GM18520 (cell line): ENCODE data around the gene COL11A2.

Source experiments
- ATAC-seq: cut with Tn5 transposase; IDR thresholded peaks from one replicate; pipeline ENCODE4 v1.9.1; 2021; ENCODE audit not compliant: unreplicated experiment

COL11A2 gene

GRCh38 chr6:33206864-33207551 is 14.7 kb upstream of the COL11A2 start:
- no peak for ATAC-seq

GRCh38 chr6:33206027-33206863 is 14.0 kb upstream of the COL11A2 start:
- no peak for ATAC-seq

GRCh38 chr6:33205191-33206026 is 13.1 kb upstream of the COL11A2 start:
- no peak for ATAC-seq

GRCh38 chr6:33204415-33205190 is 12.3 kb upstream of the COL11A2 start, which contains the start of gene HSD17B8:
HSD17B8 (plus strand) TSS chr6:33204655; CDS start chr6:33204669, 14 bp downstream.
- ATAC-seq = peak; percentile 40

- ATAC-seq = no peak
Observed at GRCh38 chr6:33204165-33204414, 11.8 kb upstream of the COL11A2 start.

GRCh38 chr6:33203443-33204164 is 11.3 kb upstream of the COL11A2 start:
- no peak for ATAC-seq

GRCh38 chr6:33202799-33203198 is 10.5 kb upstream of the COL11A2 start:
- ATAC-seq = no peak

GRCh38 chr6:33201935-33202334 is 9.7 kb upstream of the COL11A2 start:
- no peak for ATAC-seq

GRCh38 chr6:33201147-33201545 is 8.9 kb upstream of the COL11A2 start:
- ATAC-seq = no peak

- ATAC-seq = peak; percentile 37
Observed at GRCh38 chr6:33200219-33201146, 8.2 kb upstream of the COL11A2 start, which contains the start of the genes RXRB and SLC39A7. RXRB (minus strand) TSS chr6:33200665; CDS start chr6:33200476, 189 bp downstream. SLC39A7 (plus strand) TSS chr6:33200867; CDS start chr6:33201246, 379 bp downstream.

- ATAC-seq = peak; percentile 12
Observed at GRCh38 chr6:33199687-33200218, 7.5 kb upstream of the COL11A2 start.

GRCh38 chr6:33198853-33199436 is 6.7 kb upstream of the COL11A2 start:
- no peak for ATAC-seq

- ATAC-seq = no peak
Observed at GRCh38 chr6:33198159-33198852, 6.0 kb upstream of the COL11A2 start.

GRCh38 chr6:33197431-33198048 is 5.3 kb upstream of the COL11A2 start:
- ATAC-seq = no peak

GRCh38 chr6:33195304-33196165 is 3.3 kb upstream of the COL11A2 start:
- ATAC-seq = no peak

- ATAC-seq = no peak
Observed at GRCh38 chr6:33194431-33194979, 2.2 kb upstream of the COL11A2 start.
